GM12891 (cell line): ENCODE data around the gene CDH18.

Source experiments
- POLR2A ChIP-seq: IDR thresholded peaks from 2 replicates; pipeline ENCODE4 v1.6.1; 2011; ENCODE audit warnings: low read depth, low read length, control low read depth
- POLR2AphosphoS5 ChIP-seq: IDR thresholded peaks from 2 replicates; pipeline ENCODE4 v1.6.1; 2011; ENCODE audit warnings: low read depth, low read length, control low read depth

- no peak for TF ChIP-seq POLR2AphosphoS5
- TF ChIP-seq POLR2A, result no peak
Observed at GRCh38 chr5:19546521-19546920, 441.5 kb downstream of the CDH18 start.
